ENCODE data around the gene ENTR1. TPM values are rescaled to one million over a fixed set of nuclear protein-coding genes. Genes with fewer than 3 reads are reported as not detected.

Gene ENTR1
- total RNA-seq, 4 donors from 2014 or later, result 19.5 to 44.0 (median 21.2) TPM

DNA sequence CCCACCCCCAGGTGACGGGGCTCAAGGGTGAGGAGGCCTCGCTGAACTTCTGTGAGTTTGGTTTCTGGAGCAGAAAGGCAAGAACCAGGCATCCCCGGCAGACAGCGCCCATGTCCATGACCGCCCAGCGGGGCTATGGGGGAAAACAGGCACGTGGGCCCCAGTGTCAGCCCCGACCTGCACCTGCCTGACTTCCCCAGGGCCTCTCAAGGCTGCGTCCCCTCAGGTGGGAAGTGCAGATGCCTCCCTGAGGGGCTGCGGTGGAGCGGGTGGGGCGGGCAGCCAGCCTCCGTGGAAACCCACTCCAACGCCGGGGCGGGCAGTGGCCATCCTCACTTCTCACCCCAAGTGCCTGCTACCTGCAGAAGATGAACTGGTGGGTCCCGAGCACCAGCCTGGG, 30.0 kb downstream of the ENTR1 start:
- DNase-seq, result no peak
- intact Hi-C loops (cut with DNase I; ENCODE audit: low total_unique reads), result no loop called here
- no peaks in the 10 kb centered on the region for H3K9me3 ChIP-seq
- H3K4me3 ChIP-seq, result no peak overlapping the region
- no peaks in the 10 kb centered on the region for H3K4me1 ChIP-seq
- no peak overlapping the region for H3K27ac ChIP-seq
- no peaks in the 10 kb centered on the region for H3K36me3 ChIP-seq
- TF ChIP-seq CTCF (IDR thresholded peaks at IDR 0.05) (no peak), POLR2A (IDR thresholded peaks at IDR 0.05) (no peak)
- H3K27me3 ChIP-seq, result no peaks in the 10 kb centered on the region

DNA sequence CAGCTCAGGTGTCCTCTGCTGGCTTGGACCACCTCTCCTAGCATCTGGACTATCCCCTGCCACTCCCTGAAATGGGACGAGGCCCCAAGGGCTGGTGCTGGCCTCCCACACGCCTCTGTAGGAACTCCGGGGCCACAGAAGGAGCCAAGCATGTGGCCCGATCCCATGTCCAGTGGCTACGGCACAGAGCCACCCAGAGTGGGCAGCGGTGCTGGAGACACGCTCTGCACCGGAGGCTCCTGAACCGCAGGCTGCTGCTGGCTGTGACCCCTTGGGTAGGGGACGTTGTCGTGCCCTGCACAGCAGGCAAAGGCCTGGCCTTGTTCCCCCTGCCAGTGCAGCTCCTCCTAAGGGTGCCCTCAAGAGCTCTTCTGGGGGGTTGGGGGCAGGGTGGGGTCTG, 30.5 kb downstream of the ENTR1 start:
- Histone ChIP-seq H3K27ac (no peak overlapping the region), H3K4me1 (no peaks in the 10 kb centered on the region), H3K4me3 (no peak overlapping the region), H3K9me3 (no peaks in the 10 kb centered on the region), H3K36me3 (no peaks in the 10 kb centered on the region), H3K27me3 (no peaks in the 10 kb centered on the region)
- intact Hi-C loops (cut with DNase I; ENCODE audit: low total_unique reads), result no loop called here
- DNase-seq, result no peak
- TF ChIP-seq CTCF (IDR thresholded peaks at IDR 0.05) (no peak), POLR2A (IDR thresholded peaks at IDR 0.05) (no peak)

DNA sequence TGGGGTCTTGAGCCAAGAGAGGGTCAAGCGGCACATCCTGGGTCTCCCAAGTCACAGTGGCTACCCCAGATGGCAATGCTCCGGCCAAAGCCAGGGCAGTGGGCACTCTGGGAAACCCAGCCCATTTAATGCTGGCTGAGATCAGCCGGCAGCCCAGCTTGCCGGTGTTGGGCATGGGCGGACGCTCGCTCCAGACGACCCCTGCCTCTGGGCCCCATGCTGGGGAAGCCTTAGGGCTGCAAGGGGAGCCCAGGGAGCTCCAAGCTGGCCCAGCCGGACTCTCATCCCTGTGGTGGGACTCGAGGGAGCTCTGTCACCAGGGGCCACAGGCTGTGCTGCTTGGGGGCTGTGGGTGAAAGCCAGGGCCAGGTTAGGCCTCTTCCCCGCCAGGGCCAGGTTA, 31.0 kb downstream of the ENTR1 start:
- H3K4me1 ChIP-seq, result no peaks in the 10 kb centered on the region
- no peaks in the 10 kb centered on the region for H3K9me3 ChIP-seq
- H3K27me3 ChIP-seq, result no peaks in the 10 kb centered on the region
- TF ChIP-seq POLR2A (IDR thresholded peaks at IDR 0.05) (no peak), CTCF (IDR thresholded peaks at IDR 0.05) (no peak)
- H3K4me3 ChIP-seq, result no peak overlapping the region
- H3K36me3 ChIP-seq, result no peaks in the 10 kb centered on the region
- DNase-seq, result no peak
- intact Hi-C loops (cut with DNase I; ENCODE audit: low total_unique reads), result no loop called here
- no peak overlapping the region for H3K27ac ChIP-seq

DNA sequence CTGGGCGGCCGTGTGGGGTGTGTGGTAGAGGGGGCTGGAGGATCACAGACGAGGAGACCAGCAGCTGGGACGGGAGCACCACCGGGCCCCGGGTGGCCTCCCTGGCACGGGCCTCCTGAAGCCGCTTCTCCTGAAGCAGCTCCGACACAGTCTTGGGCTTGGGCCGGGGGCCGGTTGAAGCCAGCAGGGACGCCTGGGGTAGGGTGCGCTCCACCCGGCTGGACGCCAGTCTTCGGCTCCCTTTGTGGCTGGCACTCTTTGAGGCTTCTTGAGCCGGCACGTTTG, 31.5 kb downstream of the ENTR1 start:
- Histone ChIP-seq H3K9me3 (no peaks in the 10 kb centered on the region), H3K4me3 (no peak overlapping the region), H3K4me1 (no peaks in the 10 kb centered on the region), H3K27me3 (no peaks in the 10 kb centered on the region), H3K27ac (no peak overlapping the region), H3K36me3 (no peaks in the 10 kb centered on the region)
- TF ChIP-seq CTCF (IDR thresholded peaks at IDR 0.05) (no peak), POLR2A (IDR thresholded peaks at IDR 0.05) (no peak)
- intact Hi-C loops (cut with DNase I; ENCODE audit: low total_unique reads), result no loop called here
- no peak for DNase-seq

- intact Hi-C loops (cut with DNase I; ENCODE audit: low total_unique reads), result no loop called here
- Histone ChIP-seq H3K36me3 (no peaks in the 10 kb centered on the region), H3K27ac (no peak overlapping the region), H3K4me1 (no peaks in the 10 kb centered on the region), H3K9me3 (no peaks in the 10 kb centered on the region), H3K27me3 (no peaks in the 10 kb centered on the region), H3K4me3 (no peak overlapping the region)
- DNase-seq, result no peak
- no peak for TF ChIP-seq POLR2A (IDR thresholded peaks at IDR 0.05)
These were observed 32.0 kb downstream of the ENTR1 start for GRCh38 chr9:136378170-136379002.

Data from uterus (tissue), 4 donors.